ENCODE results near the gene ATP9A.
A peak's percentile ranks its signal among the peaks of the same experiment; 100 is the strongest.
"Not testable (repeated sequence)": the region's sequence is repeated elsewhere in the genome, so short reads cannot be mapped to it uniquely, and the experiment has no call there.

Gene ATP9A

DNA sequence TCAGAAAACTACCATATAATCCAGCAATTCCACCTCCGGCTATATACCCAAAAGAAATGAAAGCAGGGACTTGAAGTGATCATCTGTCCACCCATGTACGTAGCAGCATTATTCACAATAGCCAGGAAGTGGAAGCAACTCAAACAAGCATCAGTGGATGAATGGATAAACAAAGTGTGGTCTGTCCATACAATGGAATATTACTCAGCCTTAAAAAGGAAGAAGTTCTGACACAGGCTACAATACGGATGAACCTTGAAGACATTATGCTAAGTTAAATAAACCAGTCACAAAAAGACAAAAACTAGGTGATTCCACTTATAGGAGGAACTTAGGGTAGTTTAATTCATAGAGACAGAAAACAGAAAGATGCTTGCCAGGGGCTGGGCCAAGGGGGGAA is 76.5 kb downstream of the ATP9A start:
- DNase-seq: no peak

DNA sequence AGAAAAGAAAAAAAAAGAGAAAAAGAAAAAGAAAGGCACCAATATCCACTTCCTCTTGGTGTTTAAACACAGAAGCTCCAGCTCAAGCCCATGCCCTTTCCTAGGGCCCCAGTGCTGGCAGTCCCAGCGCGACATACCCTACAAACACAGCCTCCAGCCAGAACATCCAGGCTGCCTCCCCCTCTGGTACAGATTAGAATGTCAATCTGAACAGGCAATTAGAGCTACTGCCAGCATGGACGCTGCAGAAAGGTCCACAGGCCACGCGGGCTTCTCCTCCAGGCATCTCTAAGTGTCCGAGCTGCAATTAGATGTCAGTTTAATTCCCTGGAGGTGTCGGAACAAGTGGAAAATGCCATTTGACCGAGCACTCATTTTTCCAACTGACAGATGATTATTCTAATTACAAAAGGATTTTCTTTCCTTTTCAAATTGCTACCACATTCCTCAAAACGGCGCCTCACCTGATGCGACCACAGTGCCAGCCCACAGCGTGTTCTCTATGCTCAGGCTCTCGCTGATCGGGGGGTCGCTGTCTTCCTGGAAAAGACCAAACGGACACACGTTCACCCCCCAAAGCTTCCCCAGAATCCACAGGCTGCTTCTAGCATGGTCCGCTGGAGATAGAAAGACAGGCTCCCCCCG is 79.5 kb downstream of the ATP9A start:
- DNase-seq: no peak

DNA sequence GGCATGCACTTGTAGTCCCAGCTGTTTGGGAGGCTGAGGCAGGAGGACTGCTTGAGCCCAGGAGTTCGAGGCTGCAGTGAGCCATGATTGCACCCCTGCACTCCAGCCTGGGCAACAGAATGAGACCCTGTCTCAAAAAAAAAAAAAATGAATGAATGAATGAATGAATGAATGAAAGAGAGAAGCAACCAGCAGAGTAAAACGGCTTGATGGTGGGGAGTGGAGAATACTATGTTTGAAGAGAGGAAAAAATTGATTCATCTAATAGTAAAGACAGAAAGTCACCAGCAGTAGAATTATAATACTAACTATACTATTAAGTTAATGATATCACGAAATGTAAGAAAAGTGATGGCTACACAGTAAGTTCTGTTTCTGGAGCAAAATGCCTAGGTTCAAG is 80.6 kb downstream of the ATP9A start:
- DNase-seq: no peak

DNA sequence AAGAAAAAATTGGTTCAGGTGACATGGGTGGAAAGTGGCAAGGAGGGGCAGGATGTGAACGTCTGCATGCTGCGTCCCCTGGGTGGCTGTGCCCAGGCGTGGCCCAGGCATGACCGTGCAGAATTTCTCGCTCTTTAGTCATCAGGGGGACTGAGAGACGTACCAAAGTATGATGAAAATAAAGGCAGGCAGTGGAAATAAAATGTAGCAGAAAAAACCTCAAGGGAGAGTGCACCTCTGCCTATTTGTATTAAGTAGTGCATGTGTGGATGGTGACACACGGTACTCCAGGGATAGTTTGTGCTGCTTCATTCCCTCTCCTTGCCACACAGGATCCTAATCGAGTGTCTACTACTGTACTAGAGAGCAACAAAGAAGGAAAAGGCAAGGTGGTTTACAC is 81.1 kb downstream of the ATP9A start:
- DNase-seq: no peak

DNA sequence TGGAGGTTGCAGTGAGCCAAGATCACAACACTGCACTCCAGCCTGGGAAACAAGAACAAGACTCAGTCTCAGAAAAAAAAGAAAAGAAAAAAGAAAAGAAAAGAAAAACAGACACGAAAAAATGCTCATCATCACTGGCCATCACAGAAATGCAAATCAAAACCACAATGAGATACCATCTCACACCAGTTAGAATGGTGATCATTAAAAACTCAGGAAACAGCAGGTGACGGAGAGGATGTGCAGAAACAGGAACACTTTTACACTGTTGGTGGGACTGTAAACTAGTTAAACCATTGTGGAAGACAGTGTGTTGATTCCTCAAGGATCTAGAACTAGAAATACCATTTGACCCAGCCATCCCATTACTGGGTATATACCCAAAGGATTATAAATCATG is 82.7 kb downstream of the ATP9A start:
- not testable (repeated sequence) for DNase-seq

DNA sequence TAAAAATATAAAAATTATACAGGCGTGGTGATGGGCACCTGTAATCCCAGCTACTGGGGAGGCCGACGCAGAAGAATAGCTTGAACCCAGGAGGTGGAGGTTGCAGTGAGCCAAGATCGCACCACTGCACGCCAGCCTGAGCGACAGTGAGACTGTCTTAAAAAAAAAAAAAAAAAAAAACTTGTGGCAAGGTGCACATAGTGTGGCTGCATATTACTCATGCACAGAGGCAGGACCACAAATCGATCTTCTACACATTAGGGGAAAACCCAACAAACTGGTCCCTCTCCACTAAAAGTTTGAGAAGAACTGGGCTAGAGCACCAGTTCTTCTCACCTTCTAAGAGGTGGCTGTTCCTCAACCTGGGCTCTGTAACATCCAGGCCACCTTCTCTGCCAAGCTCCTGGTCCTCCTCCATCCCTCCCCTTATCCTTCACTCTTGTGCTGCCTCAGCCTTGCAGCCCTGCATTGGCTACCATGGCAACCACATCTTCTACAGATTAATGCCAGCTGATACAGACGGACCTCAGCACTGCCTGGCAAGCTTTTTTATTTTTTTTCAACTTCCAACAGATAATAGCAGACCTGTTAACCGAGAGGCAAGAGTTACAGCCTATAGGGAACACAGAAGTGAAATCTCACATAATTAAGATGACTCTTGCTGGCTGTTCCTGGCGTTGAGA is 88.0 kb downstream of the ATP9A start:
- no peak for DNase-seq

DNA sequence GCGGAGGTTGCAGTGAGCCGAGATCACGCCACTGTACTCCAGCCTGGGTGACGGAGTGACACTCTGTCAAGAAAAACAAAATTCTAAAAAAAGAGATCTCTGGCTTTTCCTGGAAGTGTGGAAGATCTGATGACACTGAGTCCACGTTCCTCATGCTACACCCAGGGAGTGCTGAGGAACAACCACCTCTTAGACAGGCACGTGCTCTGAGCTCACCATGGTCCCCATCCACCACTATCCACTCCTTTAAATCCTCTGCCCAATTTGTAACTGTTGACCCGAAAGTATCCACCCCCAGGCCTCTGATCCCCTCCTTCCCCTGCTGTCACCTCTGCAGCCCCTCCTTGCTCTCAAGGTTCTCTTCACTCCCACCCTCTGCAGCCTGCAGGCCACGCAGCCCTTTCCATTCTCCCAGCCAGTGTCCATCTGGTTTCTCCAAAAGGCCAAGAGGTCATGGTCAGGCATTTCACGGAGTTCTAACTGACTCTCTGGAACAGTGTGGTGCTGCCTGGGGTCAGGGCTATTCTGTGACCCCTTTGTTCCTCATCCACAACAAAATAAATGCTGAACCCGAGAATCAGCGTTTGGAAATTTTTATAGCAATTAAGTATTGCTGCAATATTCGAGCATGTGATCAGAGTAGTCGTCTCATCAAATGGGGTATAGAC is 88.8 kb downstream of the ATP9A start:
- DNase-seq: no peak

DNA sequence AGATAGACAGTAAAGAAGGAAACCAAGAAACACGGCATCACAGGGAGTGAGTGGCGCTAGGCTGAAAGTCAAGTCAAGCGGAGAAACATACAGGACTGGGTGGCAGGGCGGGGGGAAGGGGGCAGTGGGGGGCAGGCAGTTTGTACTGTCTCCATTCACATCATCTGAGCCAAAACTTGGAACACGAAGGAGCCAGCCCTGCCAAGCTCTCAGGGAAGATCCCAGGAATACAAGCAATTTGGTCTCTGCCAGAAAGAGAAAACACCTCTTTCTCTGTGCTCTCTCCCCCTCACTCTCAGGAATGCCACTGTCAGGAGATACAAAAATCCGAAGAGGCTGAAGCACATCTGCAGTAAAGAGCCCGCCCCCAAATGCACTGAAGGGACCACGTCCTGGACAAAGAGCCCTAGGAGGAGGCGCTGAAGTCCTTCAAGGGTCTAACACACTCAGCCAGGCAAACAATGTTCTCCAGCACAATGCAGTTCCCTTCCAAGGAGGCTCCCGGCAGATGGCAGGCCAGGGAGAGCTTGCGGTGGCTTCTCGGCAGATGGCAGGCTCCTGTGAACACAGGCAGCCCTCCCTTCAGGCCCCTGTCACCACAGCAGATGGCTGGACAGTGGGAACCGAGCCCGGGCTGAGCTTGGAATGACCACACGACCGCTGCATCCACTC is 90.0 kb downstream of the ATP9A start:
- DNase-seq: no peak

DNA sequence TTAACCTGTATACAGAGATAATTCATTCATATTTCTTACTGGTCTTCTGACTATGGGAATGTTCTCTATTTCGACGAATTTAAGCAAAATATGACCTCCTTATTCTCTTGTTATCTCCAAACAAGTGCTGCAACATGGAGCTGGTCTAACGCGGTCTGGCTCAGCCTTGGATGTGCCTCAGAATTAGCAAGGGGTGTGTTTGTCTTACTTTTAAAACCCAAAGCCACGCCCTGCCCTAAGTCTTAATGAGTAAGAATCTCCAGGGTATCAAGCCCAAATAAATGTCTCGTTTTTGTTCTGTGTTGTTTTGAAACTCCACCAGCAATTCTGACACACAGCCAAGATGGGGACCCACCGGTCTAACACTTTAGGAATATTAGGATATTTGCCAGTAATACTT is 99.2 kb downstream of the ATP9A start:
- no peak for DNase-seq

DNA sequence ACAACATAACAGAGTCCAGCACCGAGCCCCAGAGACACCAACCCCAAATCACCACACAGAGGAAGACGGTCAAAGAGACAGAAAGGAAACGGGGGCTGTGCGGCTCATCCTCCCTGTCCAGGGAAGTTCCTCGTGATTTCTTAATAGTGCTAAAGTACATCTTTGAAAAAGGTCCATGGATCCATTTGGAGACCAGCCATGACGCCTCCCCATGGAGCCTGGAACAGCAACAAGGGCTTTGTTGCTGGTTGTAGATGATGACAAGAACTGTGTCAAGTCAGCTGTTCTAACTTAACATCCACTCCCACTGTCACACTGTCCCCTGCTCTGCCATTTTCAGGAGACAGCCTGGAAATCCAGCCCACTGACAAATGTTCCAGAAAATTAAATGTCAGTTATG is 99.7 kb downstream of the ATP9A start:
- no peak for DNase-seq

DNA sequence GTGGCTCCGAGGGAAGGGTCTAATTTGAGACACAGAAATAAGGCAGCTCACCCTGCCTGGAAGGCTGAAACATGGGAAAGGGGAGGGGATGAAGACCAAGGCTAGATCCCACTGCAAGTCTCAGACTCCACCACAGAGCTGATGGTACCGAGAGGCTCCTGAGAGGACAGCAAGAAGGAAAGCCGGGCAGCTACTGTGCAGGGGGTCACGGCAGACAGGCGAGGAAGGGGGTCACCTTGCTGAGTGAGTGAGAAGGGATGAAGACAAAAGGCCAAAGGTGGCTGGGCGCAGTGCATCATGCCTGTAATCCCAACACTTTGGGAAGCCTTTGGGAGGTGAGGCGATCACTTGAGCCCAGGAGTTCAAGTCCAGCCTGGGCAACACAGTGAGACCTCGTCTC is 100.7 kb downstream of the ATP9A start:
- no peak for DNase-seq

DNA sequence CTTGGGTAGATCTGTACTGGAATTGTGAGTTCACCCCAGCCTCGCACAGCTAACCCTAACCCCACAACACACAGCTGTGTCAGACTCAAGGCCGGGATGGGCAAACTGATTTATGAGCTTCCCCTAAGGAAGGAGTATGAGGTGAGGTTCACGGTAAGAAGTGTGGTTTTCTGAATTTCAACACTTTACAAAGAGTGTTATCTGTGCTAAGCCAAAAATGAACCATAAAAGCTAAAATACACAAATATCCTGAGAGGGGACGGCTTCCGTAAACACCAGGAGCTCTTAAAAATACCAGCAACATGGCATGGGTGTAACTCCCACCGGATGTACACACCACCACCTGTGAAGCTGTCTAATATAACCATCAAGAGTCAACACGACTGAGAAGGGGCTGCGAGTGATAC is 101.2 kb downstream of the ATP9A start:
- peak in 1 of 6 experiments; percentile 2 for DNase-seq

DNA sequence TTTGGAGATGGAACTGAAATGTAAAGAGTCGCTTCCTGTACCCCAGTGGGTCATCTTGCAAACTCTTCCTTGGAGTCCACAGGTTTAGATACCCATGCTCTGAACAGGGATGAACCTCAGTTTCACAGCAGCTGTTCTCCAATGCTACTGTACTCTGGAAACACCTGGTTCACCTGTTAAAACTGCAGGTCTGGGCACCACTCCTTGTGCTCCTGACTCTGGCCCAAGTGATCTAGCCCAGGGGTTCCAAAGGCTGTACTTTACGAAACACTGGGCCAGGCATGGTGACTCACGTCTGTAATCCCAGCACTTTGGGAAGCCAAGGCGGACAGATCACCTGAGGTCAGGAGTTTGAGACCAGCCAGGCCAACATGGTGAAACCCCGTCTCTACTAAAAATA is 102.1 kb downstream of the ATP9A start:
- DNase-seq: no peak

DNA sequence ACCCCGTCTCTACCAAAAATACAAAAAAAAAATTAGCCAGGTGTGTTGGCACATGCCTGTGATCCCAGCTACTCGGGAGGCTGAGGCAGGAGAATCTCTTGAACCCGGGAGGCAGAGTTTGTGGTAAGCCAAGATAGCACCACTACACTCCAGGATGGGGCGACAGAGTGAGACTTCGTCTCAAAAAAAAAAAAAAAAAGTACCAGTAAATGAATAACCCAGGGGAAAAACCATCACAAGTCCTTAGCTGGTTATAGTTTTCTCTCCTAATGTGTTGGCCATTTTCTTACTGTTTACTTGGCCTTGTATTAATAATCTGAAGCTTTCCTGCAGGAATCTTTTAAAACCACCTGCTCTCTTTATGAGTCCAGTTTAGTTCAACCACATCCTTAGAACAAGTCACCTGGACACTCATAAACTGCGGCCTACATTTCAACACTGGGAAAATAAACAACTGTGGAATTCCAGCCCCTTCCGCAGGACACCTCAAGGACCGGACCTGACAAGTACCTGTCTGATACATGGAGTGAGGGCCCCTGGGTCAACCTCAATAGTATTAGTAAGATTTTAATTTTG is 102.6 kb downstream of the ATP9A start:
- no peak for DNase-seq

DNA sequence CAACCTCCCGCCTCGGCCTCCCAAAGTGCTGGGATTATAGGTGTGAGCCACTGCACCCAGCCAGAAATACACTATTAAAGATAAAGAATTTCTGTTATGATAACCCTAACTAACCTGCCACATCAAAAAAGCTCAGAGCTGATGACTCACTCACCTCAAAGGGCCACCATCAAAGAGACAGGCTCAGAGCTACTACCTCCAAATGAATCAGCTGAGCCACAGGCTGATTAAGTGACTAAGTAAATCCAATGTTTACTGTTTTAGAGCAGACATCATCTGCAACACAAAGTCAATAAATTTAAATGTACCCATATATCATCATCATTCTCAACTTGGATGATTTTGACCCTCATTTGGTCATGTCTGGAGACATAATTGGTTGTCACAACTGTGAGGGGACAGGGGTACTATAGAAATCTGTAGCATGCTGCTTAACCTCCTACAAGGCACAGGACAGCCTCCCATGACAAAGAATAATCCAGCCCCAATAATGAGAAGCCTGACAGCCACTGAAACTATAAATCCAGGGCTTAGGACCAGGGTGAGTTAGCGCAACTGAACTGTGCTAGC is 106.5 kb downstream of the ATP9A start:
- no peak for DNase-seq

DNA sequence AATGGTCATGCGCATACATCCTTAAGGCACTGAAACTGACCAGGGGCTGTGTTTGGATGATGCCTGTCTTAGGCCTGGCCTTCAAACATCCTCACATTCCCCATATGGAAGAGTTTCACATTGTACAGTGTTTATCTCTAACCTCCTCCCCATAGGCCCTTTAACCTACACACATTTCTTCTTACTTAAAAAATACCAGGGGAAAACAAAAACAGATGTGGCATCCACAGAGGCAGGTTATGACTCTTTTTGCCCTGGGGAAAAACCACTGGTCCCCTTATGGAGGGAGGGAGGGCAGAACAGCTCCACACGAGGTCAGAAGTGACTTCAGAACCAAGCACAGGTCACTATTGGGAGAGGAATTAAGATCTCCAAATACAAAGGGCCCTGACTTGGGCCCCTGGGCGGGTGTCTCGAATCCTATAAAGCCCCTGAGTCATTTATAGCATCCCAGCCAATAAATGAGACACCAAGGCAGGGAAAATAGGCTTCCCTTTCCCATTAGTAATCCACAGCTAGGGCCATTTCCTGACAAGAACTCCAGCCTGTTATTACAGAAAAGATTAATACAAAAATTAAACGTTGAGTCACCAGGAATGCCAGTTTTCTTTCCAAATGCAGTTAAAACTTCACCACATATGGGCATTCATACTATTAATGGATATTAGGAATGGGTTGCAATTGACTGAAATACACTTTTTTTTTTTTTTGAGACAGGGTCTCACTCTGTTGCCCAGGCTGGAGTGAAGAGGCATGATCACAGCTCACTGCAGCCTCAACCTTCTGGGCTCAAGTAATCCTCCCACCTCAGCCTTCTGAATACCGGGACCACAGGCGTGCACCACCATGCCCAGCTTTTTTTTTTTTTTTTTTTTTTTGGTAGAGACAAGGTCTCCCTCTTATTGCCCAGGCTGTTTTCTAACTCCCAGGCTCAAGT is 107.2 kb downstream of the ATP9A start:
- DNase-seq: no peak

DNA sequence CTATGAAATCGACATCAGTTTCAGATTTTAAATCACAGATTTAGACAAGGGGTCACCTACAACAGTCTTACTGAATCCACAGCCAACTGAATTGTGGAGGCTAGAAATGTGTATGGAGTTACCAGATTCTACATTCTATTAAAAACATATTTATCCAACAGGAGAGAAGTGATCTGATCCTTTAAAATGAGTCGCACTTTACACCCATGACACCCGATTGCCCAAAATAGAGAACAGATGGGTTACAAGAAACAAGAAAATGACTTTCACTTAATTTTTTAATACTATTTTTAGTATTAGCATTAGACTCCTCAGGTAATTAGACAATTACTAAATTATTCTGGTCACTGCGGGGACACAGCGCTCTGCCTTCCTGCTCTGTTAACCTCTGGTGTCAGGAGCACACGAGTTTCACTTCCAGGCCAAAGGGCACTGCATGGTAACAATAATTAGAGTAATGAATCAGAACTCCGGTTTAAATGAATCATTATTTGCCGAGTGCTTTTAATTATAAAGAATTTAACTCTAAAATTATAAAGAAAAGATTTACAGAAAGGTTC is 108.6 kb downstream of the ATP9A start:
- DNase-seq: no peak

DNA sequence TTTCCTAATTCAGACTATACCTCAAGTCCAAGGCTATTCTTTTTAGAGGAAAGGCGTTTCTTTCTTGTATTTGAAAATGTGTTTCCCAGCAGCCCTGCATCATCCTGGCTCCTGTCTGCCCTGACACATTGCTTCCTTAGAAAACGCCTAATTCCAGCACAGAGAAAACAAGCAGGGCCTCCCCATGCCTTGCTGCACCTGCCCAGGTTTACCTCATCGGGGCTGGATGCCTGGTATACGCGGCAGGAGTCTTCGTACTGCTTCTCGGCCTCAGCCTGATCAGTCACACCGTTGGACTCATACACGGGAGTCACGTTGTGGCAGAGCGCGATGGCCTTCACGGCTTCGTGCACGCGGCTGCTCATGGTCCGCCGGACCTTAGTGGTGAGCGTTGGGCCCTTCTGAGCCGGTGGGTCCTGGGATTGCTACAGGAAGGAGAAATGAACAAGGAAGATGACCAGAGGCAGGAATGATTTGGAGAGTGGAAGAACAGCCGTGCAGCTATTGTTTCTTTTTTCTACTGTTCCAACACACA is 111.4 kb downstream of the ATP9A start:
- no peak for DNase-seq

DNA sequence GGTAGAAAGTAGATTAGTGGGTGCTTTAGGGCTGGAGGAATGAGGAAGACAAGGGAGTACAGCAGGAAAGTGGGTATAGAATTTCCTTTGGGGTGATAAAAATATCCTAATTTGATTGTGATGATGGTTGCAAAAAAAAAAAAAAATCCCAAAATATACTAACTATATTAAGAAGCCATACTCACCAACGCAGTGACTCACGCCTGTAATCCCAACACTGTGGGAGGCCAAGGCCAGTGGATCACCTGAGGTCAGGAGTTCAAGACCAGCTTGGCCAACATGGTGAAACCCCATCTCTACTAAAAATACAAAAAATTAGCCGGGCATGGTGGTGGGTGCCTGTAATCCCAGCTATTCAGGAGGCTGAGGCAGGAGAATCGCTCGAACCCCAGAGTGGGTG is 112.1 kb downstream of the ATP9A start:
- not testable (repeated sequence) for DNase-seq

DNA sequence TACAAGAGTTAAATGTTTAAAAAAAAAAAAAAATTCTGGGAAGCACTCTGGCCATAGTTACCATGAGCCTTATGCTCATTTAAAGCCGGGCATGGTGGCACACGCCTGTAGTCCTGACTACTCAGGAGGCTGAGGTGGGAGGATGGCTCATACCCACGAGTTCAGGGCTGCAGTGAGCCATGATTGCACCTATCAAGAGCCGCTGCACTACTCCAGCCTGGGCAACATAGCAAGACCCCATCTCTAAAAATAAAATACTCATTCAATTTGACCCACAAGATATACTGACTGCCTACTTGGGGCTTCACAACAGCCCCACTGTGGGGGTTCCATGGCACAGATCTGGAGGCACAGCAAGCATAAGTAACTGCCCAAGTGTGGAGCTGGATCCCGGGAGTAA is 113.7 kb downstream of the ATP9A start:
- DNase-seq: no peak

DNA sequence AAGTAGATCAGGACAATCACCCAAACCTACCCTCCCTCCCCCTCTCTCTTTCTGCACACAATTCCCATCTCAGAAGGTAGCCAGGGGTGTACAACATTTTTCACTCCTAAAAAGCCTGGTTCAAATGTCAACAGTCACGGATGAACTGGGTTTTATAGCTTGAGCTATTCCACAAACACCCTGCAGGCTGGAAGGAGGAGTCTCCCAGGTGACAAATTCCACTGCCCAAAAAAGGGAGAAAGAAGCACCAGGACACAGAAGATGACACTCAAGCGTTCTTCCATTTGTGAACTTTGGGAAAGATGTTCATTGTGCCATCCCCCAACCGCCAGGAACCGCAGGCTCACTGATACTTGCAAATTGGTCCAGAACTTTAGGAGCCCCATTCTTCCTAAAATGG is 114.1 kb downstream of the ATP9A start:
- no peak for DNase-seq
